OCI-LY3 (cell line): Measurements from ENCODE around the gene CCDC85A.
"Not testable (repeated sequence)": the region's sequence is repeated elsewhere in the genome, so short reads cannot be mapped to it uniquely, and the experiment has no call there.

ENCODE experiments used
- H2AFZ ChIP-seq: fragments of 200-600, 300-600 bp; shearing (Covaris generic); 2 replicates; pipeline ENCODE4 v1.6.0; 2014; ENCODE audit warnings: antibody characterized with exemption, low read depth, low read length
- H3K27ac ChIP-seq: fragments of 200-600, 300-600 bp; sonication (generic); 2 replicates; pipeline ENCODE4 v1.5.1; 2014; ENCODE audit warnings: mild to moderate bottlenecking, low read length, moderate library complexity, mixed read lengths
- H3K27me3 ChIP-seq: fragments of 200-600, 300-600 bp; sonication (generic); 2 replicates; pipeline ENCODE4 v1.6.1; 2014; ENCODE audit warnings: low read depth, low read length, mixed read lengths
- H3K36me3 ChIP-seq: fragments of 200-600, 300-600 bp; sonication (generic); replicated peaks from 2 replicates; pipeline ENCODE3; 2014; ENCODE audit warnings: low read depth, low read length, mixed read lengths
- H3K4me1 ChIP-seq: fragments of 300-600, 200-600 bp; sonication (generic); 2 replicates; pipeline ENCODE4 v1.6.1; 2014; ENCODE audit warnings: low read length, mixed read lengths
- H3K4me2 ChIP-seq: fragments of 200-600, 300-600 bp; sonication (generic); 2 replicates; pipeline ENCODE4 v1.6.1; 2014; ENCODE audit warnings: low read length, mixed read lengths
- H3K4me3 ChIP-seq: fragments of 300-600, 200-600 bp; sonication (generic); 2 replicates; pipeline ENCODE4 v1.5.1; 2014; ENCODE audit warnings: antibody characterized with exemption, mild to moderate bottlenecking, low read length, moderate library complexity
- H3K79me2 ChIP-seq: fragments of 300-600, 200-600 bp; shearing (Covaris generic); 2 replicates; pipeline ENCODE4 v1.6.1; 2014; ENCODE audit warnings: mild to moderate bottlenecking, low read length, mixed read lengths
- H3K9ac ChIP-seq: fragments of 300-600, 200-600 bp; shearing (Covaris generic); 2 replicates; pipeline ENCODE4 v1.6.0; 2014; ENCODE audit warnings: mild to moderate bottlenecking, low read length, moderate library complexity
- H3K9me3 ChIP-seq: fragments of 200-600, 300-600 bp; shearing (Covaris generic); 2 replicates; pipeline ENCODE4 v1.6.1; 2014; ENCODE audit warnings: low read length, mixed read lengths; ENCODE audit not compliant: insufficient read depth
- H4K20me1 ChIP-seq: fragments of 200-600, 300-600 bp; sonication (generic); 2 replicates; pipeline ENCODE4 v1.6.1; 2016; ENCODE audit warnings: low read length, mixed read lengths; ENCODE audit not compliant: insufficient read depth
- EZH2phosphoT487 ChIP-seq: fragments of 200-600 bp; shearing (Covaris generic); IDR thresholded peaks from 2 replicates; pipeline ENCODE4 v1.6.1; 2018; ENCODE audit warnings: antibody characterized with exemption, mixed run types, low read depth
- TF ChIP-seq, protein P1 (sequence below): fragments of 200-600, 300-600 bp; sonication (generic); IDR thresholded peaks from 2 replicates; pipeline ENCODE4 v1.5.1; 2014; ENCODE audit warnings: antibody characterized with exemption, low read length, low read depth

CCDC85A gene

DNA sequence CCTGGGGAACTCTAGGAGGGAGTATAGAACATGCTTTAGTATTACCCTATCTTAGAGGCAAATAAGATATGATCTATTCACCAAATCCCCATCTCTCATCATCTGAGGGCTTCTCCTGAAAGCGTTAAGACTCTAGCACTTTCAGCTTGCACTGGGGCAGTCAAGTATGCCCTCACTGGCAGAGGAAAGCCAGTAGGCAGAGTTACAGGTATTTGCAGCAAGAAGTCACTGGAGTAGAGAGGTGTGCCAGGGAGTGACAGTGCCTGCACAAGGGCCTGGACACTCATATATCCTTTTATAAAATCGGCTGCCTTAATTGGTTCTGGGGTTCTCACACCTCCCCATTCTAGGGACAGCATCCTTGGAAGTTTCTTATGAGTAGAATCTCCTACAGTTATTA, 31.9 kb upstream of the CCDC85A start:
- Histone ChIP-seq H3K9me3 (no peaks in the 10 kb centered on the region), H3K36me3 (no peaks in the 10 kb centered on the region), H3K79me2 (no peaks in the 10 kb centered on the region), H2AFZ (no peak overlapping the region), H3K4me1 (no peaks in the 10 kb centered on the region), H3K27me3 (no peaks in the 10 kb centered on the region), H3K27ac (no peak overlapping the region), H3K4me2 (no peak overlapping the region), H4K20me1 (no peaks in the 10 kb centered on the region), H3K9ac (no peak overlapping the region), H3K4me3 (no peak overlapping the region)
- TF ChIP-seq, protein P1, sequence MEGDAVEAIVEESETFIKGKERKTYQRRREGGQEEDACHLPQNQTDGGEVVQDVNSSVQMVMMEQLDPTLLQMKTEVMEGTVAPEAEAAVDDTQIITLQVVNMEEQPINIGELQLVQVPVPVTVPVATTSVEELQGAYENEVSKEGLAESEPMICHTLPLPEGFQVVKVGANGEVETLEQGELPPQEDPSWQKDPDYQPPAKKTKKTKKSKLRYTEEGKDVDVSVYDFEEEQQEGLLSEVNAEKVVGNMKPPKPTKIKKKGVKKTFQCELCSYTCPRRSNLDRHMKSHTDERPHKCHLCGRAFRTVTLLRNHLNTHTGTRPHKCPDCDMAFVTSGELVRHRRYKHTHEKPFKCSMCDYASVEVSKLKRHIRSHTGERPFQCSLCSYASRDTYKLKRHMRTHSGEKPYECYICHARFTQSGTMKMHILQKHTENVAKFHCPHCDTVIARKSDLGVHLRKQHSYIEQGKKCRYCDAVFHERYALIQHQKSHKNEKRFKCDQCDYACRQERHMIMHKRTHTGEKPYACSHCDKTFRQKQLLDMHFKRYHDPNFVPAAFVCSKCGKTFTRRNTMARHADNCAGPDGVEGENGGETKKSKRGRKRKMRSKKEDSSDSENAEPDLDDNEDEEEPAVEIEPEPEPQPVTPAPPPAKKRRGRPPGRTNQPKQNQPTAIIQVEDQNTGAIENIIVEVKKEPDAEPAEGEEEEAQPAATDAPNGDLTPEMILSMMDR, result no peak
- TF ChIP-seq EZH2phosphoT487, result no peak

DNA sequence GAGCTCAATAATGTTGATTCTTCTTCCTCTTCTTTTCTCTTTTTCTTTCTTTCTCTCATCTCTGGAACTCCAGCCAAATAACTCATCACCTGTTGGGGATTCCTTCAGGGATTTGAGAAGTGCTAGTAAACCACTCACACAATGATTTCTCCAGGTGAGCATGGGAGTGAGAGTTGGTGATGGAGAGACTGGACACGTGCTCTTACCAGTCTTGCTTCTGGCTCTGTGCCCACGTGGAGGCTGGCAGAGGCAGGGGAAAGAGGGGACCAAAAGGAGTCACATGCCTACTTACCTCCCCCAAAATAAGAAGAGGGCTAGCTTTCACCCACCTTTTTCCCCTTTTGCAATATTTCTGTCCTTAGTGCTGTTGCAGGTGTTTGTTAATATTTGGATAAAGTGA, 28.6 kb upstream of the CCDC85A start:
- no peak for TF ChIP-seq EZH2phosphoT487
- no peaks in the 10 kb centered on the region for H3K36me3 ChIP-seq
- H2AFZ ChIP-seq, result no peak overlapping the region
- no peaks in the 10 kb centered on the region for H3K4me1 ChIP-seq
- no peaks in the 10 kb centered on the region for H3K27me3 ChIP-seq
- H4K20me1 ChIP-seq, result no peaks in the 10 kb centered on the region
- no peaks in the 10 kb centered on the region for H3K79me2 ChIP-seq
- H3K9me3 ChIP-seq, result no peaks in the 10 kb centered on the region
- H3K4me2 ChIP-seq, result no peak overlapping the region
- no peak overlapping the region for H3K4me3 ChIP-seq
- H3K9ac ChIP-seq, result no peak overlapping the region
- H3K27ac ChIP-seq, result no peak overlapping the region

GRCh38 chr2:56159875-56160274, 23.9 kb upstream of the CCDC85A start:
- H3K4me3 ChIP-seq, H3K4me1 ChIP-seq, H3K79me2 ChIP-seq, H3K27me3 ChIP-seq, H3K9me3 ChIP-seq, H3K27ac ChIP-seq, H2AFZ ChIP-seq, H4K20me1 ChIP-seq, H3K4me2 ChIP-seq, H3K9ac ChIP-seq, H3K36me3 ChIP-seq: not testable (repeated sequence)

- Histone ChIP-seq H3K4me3 (no peak overlapping the region), H3K9ac (no peak overlapping the region), H3K4me2 (no peak overlapping the region), H3K79me2 (no peaks in the 10 kb centered on the region), H3K9me3 (no peaks in the 10 kb centered on the region), H4K20me1 (no peaks in the 10 kb centered on the region), H2AFZ (no peak overlapping the region), H3K27me3 (no peaks in the 10 kb centered on the region), H3K27ac (no peak overlapping the region), H3K36me3 (no peaks in the 10 kb centered on the region), H3K4me1 (no peaks in the 10 kb centered on the region)
- no peak for TF ChIP-seq EZH2phosphoT487
- TF ChIP-seq, protein P1, result no peak
These were observed 15.9 kb upstream of the CCDC85A start for GRCh38 chr2:56167616-56168562.

- H3K9ac ChIP-seq, result no peak overlapping the region
- H3K4me1 ChIP-seq, result no peaks in the 10 kb centered on the region
- H3K79me2 ChIP-seq, result no peaks in the 10 kb centered on the region
- no peak overlapping the region for H2AFZ ChIP-seq
- H3K27ac ChIP-seq, result no peak overlapping the region
- no peak overlapping the region for H3K4me2 ChIP-seq
- H3K27me3 ChIP-seq, result no peaks in the 10 kb centered on the region
- H3K4me3 ChIP-seq, result no peak overlapping the region
- no peaks in the 10 kb centered on the region for H4K20me1 ChIP-seq
- no peaks in the 10 kb centered on the region for H3K9me3 ChIP-seq
- TF ChIP-seq, protein P1, result no peak
- no peak for TF ChIP-seq EZH2phosphoT487
- H3K36me3 ChIP-seq, result no peaks in the 10 kb centered on the region
These were observed 14.3 kb upstream of the CCDC85A start for GRCh38 chr2:56169521-56169920.
